ENCODE measurements around the gene RFPL3. TPM values are rescaled to one million over a fixed set of nuclear protein-coding genes. Genes with fewer than 3 reads are reported as not detected.
"Not testable (repeated sequence)": the region's sequence is repeated elsewhere in the genome, so short reads cannot be mapped to it uniquely, and the experiment has no call there.

Gene RFPL3
- total RNA-seq, 2 experiments from 2014 or later: not detected

GRCh38 chr22:32336771-32337424 lies 20.8 kb upstream of the RFPL3 start:
- peaks cover 42% of the 10 kb centered on the region for H3K27me3 Mint-ChIP-seq
- H3K9me3 Mint-ChIP-seq: no peaks in the 10 kb centered on the region
- H3K36me3 Mint-ChIP-seq: no peaks in the 10 kb centered on the region
- H3K4me3 Mint-ChIP-seq: no peak overlapping the region
- no peak for DNase-seq
- no peak overlapping the region for H3K27ac Mint-ChIP-seq
- no peaks in the 10 kb centered on the region for H3K4me1 Mint-ChIP-seq

- not testable (repeated sequence) for H3K9me3 Mint-ChIP-seq, DNase-seq, H3K4me1 Mint-ChIP-seq, H3K36me3 Mint-ChIP-seq, H3K4me3 Mint-ChIP-seq, H3K27ac Mint-ChIP-seq
- peaks cover 42% of the 10 kb centered on the region for H3K27me3 Mint-ChIP-seq
Measured at GRCh38 chr22:32337425-32337824, 20.2 kb upstream of the RFPL3 start.

GRCh38 chr22:32338757-32339156 lies 18.9 kb upstream of the RFPL3 start:
- peaks cover 48% of the 10 kb centered on the region for H3K27me3 Mint-ChIP-seq
- H3K36me3 Mint-ChIP-seq: no peaks in the 10 kb centered on the region
- H3K4me3 Mint-ChIP-seq: no peak overlapping the region
- no peak overlapping the region for H3K27ac Mint-ChIP-seq
- no peak for DNase-seq
- H3K9me3 Mint-ChIP-seq: no peaks in the 10 kb centered on the region
- H3K4me1 Mint-ChIP-seq: peaks cover 7% of the 10 kb centered on the region

DNA sequence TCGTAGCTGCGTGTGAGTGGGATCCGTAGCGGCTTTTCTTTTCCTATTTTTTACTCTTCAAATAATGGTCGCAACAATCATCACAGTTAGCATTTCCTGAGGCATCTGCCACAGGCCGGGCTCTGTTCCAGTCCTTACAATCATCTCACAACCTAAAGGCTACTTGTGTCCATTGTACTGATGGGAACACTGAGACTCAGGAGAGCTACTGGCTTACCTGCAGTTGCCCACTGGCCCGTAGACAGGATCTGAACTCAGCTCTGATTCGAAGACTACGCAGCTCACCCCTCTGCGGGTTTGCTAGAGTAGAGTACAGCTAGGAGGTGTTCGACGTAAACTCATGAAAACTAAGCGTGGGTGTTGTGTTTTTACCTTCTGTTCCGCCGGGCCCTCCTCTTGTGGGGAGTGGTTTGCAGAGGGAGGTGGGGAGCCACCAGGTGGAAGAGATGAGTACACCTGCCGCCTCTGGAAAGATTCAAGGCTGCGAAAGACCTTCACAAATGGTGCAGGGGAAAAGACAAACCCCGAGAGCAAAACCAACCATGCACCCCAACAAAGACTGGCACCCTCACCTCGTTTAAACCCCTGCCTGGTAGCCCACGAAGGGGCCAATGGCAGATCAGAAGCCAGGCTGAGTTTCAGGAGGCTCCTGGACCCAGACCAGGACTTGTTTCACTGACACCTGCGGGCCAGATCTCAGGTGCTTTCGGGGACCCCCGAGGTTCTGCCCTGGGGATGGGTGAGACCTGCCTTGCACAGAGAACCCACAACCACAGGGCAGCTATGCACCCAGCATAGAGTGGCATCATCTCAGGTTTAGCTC lies 18.3 kb upstream of the RFPL3 start:
- peaks cover 13% of the 10 kb centered on the region for H3K4me1 Mint-ChIP-seq
- H3K27me3 Mint-ChIP-seq: peaks cover 43% of the 10 kb centered on the region
- H3K36me3 Mint-ChIP-seq: no peaks in the 10 kb centered on the region
- no peak overlapping the region for H3K27ac Mint-ChIP-seq
- no peak overlapping the region for H3K4me3 Mint-ChIP-seq
- no peaks in the 10 kb centered on the region for H3K9me3 Mint-ChIP-seq
- DNase-seq: no peak

DNA sequence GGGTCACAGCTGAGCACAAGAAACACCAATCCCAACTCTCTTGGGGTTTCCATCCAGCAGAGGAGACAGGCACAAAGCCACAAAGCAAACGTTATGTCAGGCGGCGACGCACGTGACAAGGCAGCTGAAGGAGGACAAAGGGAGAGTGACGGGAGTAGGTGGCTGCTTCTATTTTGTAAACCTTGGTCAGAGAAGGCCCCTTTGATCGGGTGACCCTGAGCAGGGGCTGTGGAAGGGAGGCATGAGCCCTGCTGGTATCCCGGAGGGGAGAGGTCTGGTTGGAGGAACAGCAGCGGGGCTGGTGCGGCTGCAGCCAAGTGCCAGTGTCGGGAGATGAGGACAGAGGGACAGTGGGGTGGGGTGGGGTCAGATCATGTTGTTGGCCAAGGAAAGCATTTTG lies 17.3 kb upstream of the RFPL3 start:
- Mint-ChIP-seq H3K27ac (no peak overlapping the region), H3K27me3 (peaks cover 48% of the 10 kb centered on the region), H3K9me3 (no peaks in the 10 kb centered on the region), H3K4me3 (no peak overlapping the region), H3K4me1 (peaks cover 13% of the 10 kb centered on the region), H3K36me3 (no peaks in the 10 kb centered on the region)
- no peak for DNase-seq

GRCh38 chr22:32341122-32341740 lies 16.4 kb upstream of the RFPL3 start:
- H3K9me3 Mint-ChIP-seq: no peaks in the 10 kb centered on the region
- no peak for DNase-seq
- H3K4me3 Mint-ChIP-seq: no peak overlapping the region
- no peak overlapping the region for H3K27ac Mint-ChIP-seq
- H3K36me3 Mint-ChIP-seq: no peaks in the 10 kb centered on the region
- peaks cover 13% of the 10 kb centered on the region for H3K4me1 Mint-ChIP-seq
- H3K27me3 Mint-ChIP-seq: peaks cover 56% of the 10 kb centered on the region

DNA sequence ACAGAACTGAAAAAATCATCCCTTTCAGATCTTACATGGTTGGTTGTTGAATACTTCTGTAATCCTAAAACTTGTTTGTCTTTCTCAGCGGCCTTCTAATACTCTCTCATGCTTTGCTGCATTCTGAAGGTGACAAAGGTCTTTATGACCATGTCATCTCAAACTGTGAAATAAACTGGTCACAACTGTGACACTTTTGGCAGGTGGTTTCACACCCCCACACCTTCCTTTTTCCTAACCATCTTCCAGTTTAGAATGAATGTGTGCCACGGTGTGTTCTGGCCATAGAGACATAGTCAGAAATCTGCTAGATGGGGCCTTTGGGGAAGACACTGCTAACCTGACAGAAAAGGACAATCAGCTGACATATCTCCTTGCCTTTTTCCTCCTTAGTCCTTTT lies 14.7 kb upstream of the RFPL3 start:
- H3K4me1 Mint-ChIP-seq: peaks cover 13% of the 10 kb centered on the region

GRCh38 chr22:32343941-32344340 lies 13.7 kb upstream of the RFPL3 start:
- H3K9me3 Mint-ChIP-seq: peaks cover 2% of the 10 kb centered on the region
- no peak overlapping the region for H3K4me3 Mint-ChIP-seq
- H3K27ac Mint-ChIP-seq: no peak overlapping the region
- H3K4me1 Mint-ChIP-seq: peaks cover 13% of the 10 kb centered on the region
- no peaks in the 10 kb centered on the region for H3K36me3 Mint-ChIP-seq
- peaks cover 47% of the 10 kb centered on the region for H3K27me3 Mint-ChIP-seq
- no peak for DNase-seq

More for the DNA sequence above, 14.7 kb upstream of the RFPL3 start:
- no peaks in the 10 kb centered on the region for H3K36me3 Mint-ChIP-seq
- no peak overlapping the region for H3K4me3 Mint-ChIP-seq
- H3K27me3 Mint-ChIP-seq: peaks cover 54% of the 10 kb centered on the region
- no peak for DNase-seq
- peaks cover 2% of the 10 kb centered on the region for H3K9me3 Mint-ChIP-seq
- H3K27ac Mint-ChIP-seq: no peak overlapping the region

- no peak for DNase-seq
- peaks cover 9% of the 10 kb centered on the region for H3K4me1 Mint-ChIP-seq
- H3K36me3 Mint-ChIP-seq: no peaks in the 10 kb centered on the region
- H3K27me3 Mint-ChIP-seq: peaks cover 22% of the 10 kb centered on the region
- no peak overlapping the region for H3K4me3 Mint-ChIP-seq
- H3K27ac Mint-ChIP-seq: no peak overlapping the region
- peaks cover 3% of the 10 kb centered on the region for H3K9me3 Mint-ChIP-seq
Measured at GRCh38 chr22:32348031-32348611, 9.5 kb upstream of the RFPL3 start.

GRCh38 chr22:32351875-32352274 lies 5.8 kb upstream of the RFPL3 start:
- not testable (repeated sequence) for H3K4me1 Mint-ChIP-seq, H3K9me3 Mint-ChIP-seq

DNA sequence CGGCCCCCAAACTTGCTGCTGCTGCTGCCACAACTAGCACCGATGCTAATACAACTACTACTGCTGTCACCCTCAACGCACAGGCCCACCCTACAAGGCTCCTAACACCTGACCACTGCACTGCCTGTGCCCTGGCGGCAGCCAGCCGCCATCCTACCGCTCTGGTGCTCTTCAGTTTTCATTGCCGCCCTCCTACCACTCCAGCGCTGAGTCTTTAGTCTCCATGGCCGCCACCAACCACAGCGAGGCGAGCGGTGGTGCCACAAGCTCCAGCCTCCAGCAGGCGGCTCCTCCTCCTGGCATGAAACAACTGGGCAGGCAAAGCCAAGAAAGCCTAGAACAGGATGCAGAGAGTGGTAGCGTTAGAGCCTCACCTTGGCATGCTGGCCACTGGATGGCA lies 5.0 kb upstream of the RFPL3 start:
- Mint-ChIP-seq H3K27me3 (no peaks in the 10 kb centered on the region), H3K27ac (no peak overlapping the region), H3K36me3 (no peaks in the 10 kb centered on the region), H3K4me3 (no peak overlapping the region), H3K4me1 (peaks cover 3% of the 10 kb centered on the region), H3K9me3 (peaks cover 1% of the 10 kb centered on the region)
- DNase-seq: no peak

More at GRCh38 chr22:32351875-32352274, 5.8 kb upstream of the RFPL3 start:
- not testable (repeated sequence) for H3K27me3 Mint-ChIP-seq, H3K27ac Mint-ChIP-seq, H3K4me3 Mint-ChIP-seq, H3K36me3 Mint-ChIP-seq, DNase-seq

DNA sequence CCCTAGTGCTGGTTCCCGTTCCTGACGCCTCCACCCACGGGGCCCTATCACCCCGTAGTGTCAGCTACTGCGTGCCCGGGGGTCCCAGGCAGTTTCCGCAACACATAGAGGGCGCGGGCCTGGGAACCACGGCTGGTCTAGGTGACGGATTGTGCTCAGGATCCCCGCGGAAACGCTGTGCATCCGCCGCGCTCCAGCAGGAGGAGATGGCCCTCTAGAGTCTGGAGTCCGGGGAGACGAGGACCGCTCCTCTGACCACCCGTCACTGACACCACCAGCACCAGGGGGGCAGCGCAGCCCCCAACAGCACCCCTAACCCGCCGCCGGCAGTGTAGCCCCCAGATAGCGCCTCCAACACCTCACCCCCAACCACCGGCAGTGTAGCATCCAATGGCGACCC lies 4.4 kb upstream of the RFPL3 start:
- Mint-ChIP-seq H3K4me3 (no peak overlapping the region), H3K4me1 (peaks cover 3% of the 10 kb centered on the region), H3K27ac (no peak overlapping the region), H3K27me3 (no peaks in the 10 kb centered on the region), H3K9me3 (peaks cover 1% of the 10 kb centered on the region), H3K36me3 (no peaks in the 10 kb centered on the region)
- DNase-seq: no peak

GRCh38 chr22:32353840-32354239 lies 3.8 kb upstream of the RFPL3 start:
- Mint-ChIP-seq H3K4me3 (no peak overlapping the region), H3K9me3 (peaks cover 1% of the 10 kb centered on the region), H3K4me1 (peaks cover 3% of the 10 kb centered on the region), H3K27me3 (no peaks in the 10 kb centered on the region), H3K36me3 (no peaks in the 10 kb centered on the region), H3K27ac (no peak overlapping the region)
- DNase-seq: no peak

- peaks cover 3% of the 10 kb centered on the region for H3K4me1 Mint-ChIP-seq
- DNase-seq: no peak
- no peaks in the 10 kb centered on the region for H3K27me3 Mint-ChIP-seq
- H3K27ac Mint-ChIP-seq: no peak overlapping the region
- H3K36me3 Mint-ChIP-seq: no peaks in the 10 kb centered on the region
- no peak overlapping the region for H3K4me3 Mint-ChIP-seq
- peaks cover 1% of the 10 kb centered on the region for H3K9me3 Mint-ChIP-seq
Measured at GRCh38 chr22:32354360-32355351, 3.0 kb upstream of the RFPL3 start.

All from activated naive CD8-positive, alpha-beta T cell treated with anti-CD3 and anti-CD28 coated beads for 36 hours (primary cell).